RWPE2 (cell line): ENCODE data around the gene SBNO2.
A peak's percentile ranks its signal among the peaks of the same experiment; 100 is the strongest.

Experiments used
- ATAC-seq: fragments of 200-7000 bp; cut with Tn5 transposase; 3 replicates; pipeline ENCODE4 v1.9.1; 2021; ENCODE audit warnings: low read depth
- DNase-seq: peaks from one replicate; pipeline ENCODE4 v3.0.0-alpha.2; 2020; ENCODE audit warnings: low spot score
- H3K27ac ChIP-seq: fragments of 450-650 bp; 2 replicates; pipeline ENCODE4 v1.5.1; 2017; ENCODE audit warnings: mild to moderate bottlenecking; ENCODE audit not compliant: poor library complexity, severe bottlenecking
- H3K27me3 ChIP-seq: fragments of 250-450 bp; sonication (Bioruptor Pico); 2 replicates; pipeline ENCODE4 v1.5.1; 2021; ENCODE audit warnings: mild to moderate bottlenecking, moderate library complexity; ENCODE audit not compliant: insufficient read depth, poor library complexity, severe bottlenecking
- H3K36me3 ChIP-seq: fragments of 250-450 bp; sonication (Bioruptor Pico); 2 replicates; pipeline ENCODE4 v1.5.1; 2020; ENCODE audit warnings: low read depth, mild to moderate bottlenecking, moderate library complexity
- H3K4me1 ChIP-seq: fragments of 250-450 bp; sonication (Bioruptor Pico); 2 replicates; pipeline ENCODE4 v1.5.1; 2021; ENCODE audit warnings: mild to moderate bottlenecking, moderate library complexity; ENCODE audit not compliant: insufficient read depth, poor library complexity, severe bottlenecking
- H3K4me3 ChIP-seq: fragments of 250-450 bp; sonication (Bioruptor Pico); 2 replicates; pipeline ENCODE4 v1.5.1; 2021; ENCODE audit warnings: mild to moderate bottlenecking, moderate library complexity; ENCODE audit not compliant: severe bottlenecking
- H3K9me3 ChIP-seq: fragments of 250-450 bp; sonication (Bioruptor Pico); 2 replicates; pipeline ENCODE4 v1.5.1; 2021; ENCODE audit warnings: mild to moderate bottlenecking, moderate library complexity; ENCODE audit not compliant: severe bottlenecking
- TF ChIP-seq, protein P1 (sequence below): fragments of 450-650 bp; IDR thresholded peaks from one replicate; pipeline ENCODE4 v1.5.1; 2017; ENCODE audit warnings: mild to moderate bottlenecking, moderate library complexity; ENCODE audit not compliant: poor library complexity, severe bottlenecking

Gene SBNO2

DNA sequence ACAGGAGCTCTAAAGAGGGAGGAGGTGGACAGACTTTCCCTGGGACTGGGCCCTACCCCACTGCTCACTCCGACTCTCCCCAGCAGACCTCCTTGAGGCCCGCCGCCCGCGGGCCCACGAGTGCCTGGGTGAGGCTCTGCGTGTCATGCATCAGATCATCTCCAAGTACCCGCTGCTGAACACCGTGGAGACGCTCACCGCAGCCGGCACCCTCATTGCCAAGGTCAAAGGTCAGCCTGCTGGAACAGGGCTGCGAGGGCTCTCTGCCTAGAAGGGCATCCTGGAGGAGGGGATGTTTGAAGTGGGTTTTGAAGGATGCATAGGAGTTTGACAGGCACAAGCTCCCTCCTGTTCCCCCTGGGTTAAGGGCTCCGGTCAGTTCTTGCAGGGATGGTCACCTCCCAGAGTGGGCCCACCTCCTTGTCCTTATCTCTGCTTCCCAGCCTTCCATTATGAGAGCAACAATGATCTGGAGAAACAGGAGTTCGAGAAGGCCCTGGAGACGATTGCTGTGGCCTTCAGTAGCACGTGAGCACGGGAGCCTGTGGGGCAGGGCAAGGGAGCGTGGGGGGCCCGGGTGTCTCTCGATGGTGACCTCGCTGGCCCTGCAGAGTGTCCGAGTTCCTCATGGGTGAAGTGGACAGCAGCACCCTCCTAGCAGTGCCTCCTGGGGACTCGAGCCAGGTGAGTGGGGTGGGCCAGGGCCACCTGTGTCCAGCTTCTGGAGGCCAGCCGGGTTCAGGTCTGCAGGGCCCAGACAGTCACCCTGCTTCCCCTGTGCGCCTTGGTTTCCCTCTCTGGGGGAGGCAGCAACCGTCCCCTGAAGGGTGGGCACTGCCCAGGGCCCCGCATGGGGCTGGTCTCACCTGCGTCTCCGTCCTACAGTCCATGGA lies 100.8 kb downstream of the SBNO2 start:
- Histone ChIP-seq H3K9me3 (no peaks in the 10 kb centered on the region), H3K36me3 (no peaks in the 10 kb centered on the region), H3K27me3 (peaks cover 6% of the 10 kb centered on the region), H3K27ac (no peak overlapping the region), H3K4me1 (no peaks in the 10 kb centered on the region), H3K4me3 (no peak overlapping the region)
- ATAC-seq (no peak), DNase-seq (peak; percentile 42)
- TF ChIP-seq, protein P1, sequence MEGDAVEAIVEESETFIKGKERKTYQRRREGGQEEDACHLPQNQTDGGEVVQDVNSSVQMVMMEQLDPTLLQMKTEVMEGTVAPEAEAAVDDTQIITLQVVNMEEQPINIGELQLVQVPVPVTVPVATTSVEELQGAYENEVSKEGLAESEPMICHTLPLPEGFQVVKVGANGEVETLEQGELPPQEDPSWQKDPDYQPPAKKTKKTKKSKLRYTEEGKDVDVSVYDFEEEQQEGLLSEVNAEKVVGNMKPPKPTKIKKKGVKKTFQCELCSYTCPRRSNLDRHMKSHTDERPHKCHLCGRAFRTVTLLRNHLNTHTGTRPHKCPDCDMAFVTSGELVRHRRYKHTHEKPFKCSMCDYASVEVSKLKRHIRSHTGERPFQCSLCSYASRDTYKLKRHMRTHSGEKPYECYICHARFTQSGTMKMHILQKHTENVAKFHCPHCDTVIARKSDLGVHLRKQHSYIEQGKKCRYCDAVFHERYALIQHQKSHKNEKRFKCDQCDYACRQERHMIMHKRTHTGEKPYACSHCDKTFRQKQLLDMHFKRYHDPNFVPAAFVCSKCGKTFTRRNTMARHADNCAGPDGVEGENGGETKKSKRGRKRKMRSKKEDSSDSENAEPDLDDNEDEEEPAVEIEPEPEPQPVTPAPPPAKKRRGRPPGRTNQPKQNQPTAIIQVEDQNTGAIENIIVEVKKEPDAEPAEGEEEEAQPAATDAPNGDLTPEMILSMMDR = no peak

DNA sequence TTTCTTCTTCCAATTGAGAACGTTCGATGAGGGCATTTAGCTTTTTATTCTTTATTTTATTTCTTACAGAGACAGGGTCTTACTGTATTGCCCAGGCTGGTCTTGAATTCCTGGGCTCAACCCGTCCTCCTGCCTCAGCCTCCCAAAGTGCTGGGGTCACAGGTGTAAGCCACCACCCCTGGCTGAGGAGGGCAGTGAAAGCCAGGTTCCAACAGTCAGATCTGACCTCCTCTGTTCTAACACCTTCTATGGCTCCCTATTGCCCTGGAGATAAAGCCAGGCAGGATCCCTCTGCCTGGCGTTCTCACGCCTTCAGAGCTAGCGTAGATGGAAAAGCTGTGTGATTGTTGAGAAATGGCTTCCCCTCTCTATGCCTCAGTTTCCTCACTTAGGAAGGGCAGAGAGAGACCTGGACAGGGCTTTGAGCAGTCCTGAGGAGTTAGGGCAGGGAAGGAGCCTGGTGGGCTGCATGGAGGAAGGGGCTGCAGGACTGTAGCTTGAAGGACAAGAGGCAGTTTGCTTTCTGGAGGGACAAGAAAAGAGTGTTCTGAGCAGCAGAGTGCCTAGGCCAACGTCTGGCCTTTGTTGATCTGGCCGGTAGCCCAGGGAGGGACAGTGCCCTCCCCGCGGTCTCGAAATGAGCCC lies 101.6 kb downstream of the SBNO2 start:
- H3K36me3 ChIP-seq = no peaks in the 10 kb centered on the region
- TF ChIP-seq, protein P1 = no peak
- H3K27me3 ChIP-seq = peaks cover 6% of the 10 kb centered on the region
- no peaks in the 10 kb centered on the region for H3K4me1 ChIP-seq
- no peak overlapping the region for H3K27ac ChIP-seq
- ATAC-seq (no peak), DNase-seq (no peak)
- H3K9me3 ChIP-seq = no peaks in the 10 kb centered on the region
- no peak overlapping the region for H3K4me3 ChIP-seq

DNA sequence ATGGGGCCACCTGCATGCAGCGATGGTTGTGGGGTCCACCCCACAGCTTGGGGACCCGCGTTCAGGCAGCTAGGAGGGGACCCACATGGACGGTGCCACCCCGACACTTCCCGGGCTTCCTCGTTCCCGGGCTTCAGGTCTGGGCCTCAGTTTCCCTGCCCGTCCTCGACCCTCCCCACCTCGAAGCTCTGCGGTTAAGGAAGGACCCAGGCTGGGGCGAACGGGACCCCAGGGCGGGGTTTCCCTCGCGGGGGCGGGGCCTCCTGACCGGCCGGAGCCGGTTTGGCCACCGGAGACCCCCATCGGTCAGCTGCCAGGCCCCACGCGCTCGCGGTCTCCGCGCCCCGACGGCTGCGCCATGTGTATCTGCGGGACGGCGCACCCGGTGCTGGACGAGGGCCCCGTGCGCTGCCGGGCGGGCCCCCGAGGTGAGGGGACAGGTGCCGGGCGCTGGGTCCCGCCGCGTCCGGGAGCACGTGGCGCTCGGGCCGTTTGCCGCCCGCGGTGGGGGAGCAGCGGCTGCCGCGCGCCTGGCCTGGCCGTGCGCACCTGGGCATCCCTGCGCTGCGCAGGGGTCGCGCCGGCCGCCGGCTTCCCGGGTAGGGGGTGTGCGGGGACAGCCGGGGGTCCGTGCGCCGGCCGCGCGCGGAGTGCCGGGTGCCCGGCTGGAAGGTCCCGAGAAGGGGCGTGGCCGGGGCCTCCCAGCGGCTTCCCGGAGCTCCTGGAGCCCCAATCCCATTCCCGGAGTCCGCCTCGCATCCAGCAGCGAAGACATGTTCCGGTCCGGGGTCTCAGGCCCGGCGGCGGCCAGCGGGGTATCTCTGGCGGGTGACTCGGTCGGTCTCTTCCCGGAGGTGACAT lies 102.9 kb downstream of the SBNO2 start:
- ATAC-seq (no peak), DNase-seq (no peak)
- TF ChIP-seq, protein P1 = no peak
- Histone ChIP-seq H3K4me1 (peaks cover 5% of the 10 kb centered on the region), H3K27me3 (peaks cover 6% of the 10 kb centered on the region), H3K36me3 (no peaks in the 10 kb centered on the region), H3K4me3 (peak overlapping the region; percentile 10), H3K9me3 (no peaks in the 10 kb centered on the region), H3K27ac (no peak overlapping the region)

DNA sequence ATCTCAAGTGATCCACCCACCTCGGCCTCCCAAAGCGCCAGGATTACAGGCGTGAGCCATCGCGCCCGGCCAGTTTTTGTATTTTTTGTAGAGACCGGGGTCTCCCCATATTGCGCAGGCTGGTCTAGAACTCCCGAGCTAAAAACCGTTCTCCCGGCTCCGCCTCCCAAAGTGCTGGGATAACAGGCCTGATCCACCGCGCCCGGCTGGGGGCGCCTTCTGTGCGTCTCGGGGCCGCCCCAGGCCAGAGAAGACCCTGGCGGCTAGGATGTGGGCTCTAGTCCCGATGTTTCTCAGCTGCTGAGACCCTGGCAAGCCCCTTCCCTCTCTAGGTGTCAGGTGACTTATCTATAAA lies 103.5 kb downstream of the SBNO2 start:
- Histone ChIP-seq H3K4me3 (no peak overlapping the region), H3K9me3 (no peaks in the 10 kb centered on the region), H3K36me3 (no peaks in the 10 kb centered on the region), H3K27ac (no peak overlapping the region), H3K27me3 (peaks cover 6% of the 10 kb centered on the region), H3K4me1 (peaks cover 11% of the 10 kb centered on the region)
- TF ChIP-seq, protein P1 = no peak
- DNase-seq (no peak), ATAC-seq (no peak)
